GM13976 (cell line): ENCODE results near the gene PSMB1.
"Not testable (repeated sequence)": the region's sequence is repeated elsewhere in the genome, so short reads cannot be mapped to it uniquely, and the experiment has no call there.

Experiments used
- DNase-seq: peaks from one replicate; pipeline ENCODE4 v3.0.0; 2012; ENCODE audit warnings: low spot score
- in situ Hi-C: fragments of 300-500 bp; cut with MboI; formaldehyde crosslinking; loops from one replicate; pipeline ENCODE4 v1.12.0; 2022; ENCODE audit warnings: low sequenced_read_pairs, mixed read lengths, inconsistent platforms; ENCODE audit not compliant: unreplicated experiment
- TF ChIP-seq, protein P1 (sequence below): IDR thresholded peaks from 2 replicates; pipeline ENCODE4 v1.5.1; 2012; ENCODE audit warnings: borderline replicate concordance, mild to moderate bottlenecking; ENCODE audit not compliant: insufficient read depth; ENCODE audit errors: extremely low read depth, missing control alignments, control extremely low read depth

The PSMB1 gene

GRCh38 chr6:170536671-170537070 lies 16.4 kb downstream of the PSMB1 start:
- in situ Hi-C loops = no loop called here
- no peak for DNase-seq
- TF ChIP-seq, protein P1, sequence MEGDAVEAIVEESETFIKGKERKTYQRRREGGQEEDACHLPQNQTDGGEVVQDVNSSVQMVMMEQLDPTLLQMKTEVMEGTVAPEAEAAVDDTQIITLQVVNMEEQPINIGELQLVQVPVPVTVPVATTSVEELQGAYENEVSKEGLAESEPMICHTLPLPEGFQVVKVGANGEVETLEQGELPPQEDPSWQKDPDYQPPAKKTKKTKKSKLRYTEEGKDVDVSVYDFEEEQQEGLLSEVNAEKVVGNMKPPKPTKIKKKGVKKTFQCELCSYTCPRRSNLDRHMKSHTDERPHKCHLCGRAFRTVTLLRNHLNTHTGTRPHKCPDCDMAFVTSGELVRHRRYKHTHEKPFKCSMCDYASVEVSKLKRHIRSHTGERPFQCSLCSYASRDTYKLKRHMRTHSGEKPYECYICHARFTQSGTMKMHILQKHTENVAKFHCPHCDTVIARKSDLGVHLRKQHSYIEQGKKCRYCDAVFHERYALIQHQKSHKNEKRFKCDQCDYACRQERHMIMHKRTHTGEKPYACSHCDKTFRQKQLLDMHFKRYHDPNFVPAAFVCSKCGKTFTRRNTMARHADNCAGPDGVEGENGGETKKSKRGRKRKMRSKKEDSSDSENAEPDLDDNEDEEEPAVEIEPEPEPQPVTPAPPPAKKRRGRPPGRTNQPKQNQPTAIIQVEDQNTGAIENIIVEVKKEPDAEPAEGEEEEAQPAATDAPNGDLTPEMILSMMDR = no peak

DNA sequence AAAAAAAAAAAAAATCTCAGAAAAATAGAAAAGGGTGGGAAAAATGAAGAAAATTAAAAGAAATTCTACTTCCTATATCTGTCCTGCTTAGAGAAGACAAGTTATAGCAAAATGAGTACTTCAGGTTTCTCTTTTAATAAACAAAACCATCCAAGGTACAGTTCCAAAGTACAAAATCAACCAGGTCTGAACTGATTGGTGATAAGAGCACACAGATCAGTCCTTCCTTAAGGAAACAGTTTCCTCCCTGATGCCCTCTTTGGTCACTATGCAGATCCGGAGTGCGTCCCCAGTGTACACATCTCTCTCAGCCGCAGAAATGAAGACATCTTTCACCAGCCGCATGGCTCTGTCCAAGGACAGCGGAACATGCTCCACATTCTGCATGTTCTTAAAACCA lies 18.1 kb downstream of the PSMB1 start:
- TF ChIP-seq, protein P1 = no peak
- in situ Hi-C loops = no loop called here

DNA sequence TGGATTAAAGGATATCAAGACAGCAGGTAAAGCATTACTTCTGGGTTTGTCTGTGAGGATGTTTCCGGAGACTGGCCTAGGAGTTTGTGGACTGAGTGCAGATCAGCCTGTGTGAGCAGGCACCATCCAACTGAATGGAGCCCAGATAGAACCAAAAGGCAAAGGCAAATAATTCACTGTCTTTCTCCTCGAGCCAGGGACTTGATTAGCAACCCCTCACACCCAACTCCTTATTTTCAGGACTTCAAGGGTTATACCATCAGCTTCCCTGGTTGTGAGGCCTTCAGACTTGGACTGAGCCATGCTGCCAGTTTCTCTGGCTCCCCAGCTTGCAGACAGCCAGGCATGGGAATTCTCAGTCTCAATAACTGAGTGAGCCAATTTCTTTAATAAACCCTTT lies 19.3 kb downstream of the PSMB1 start:
- TF ChIP-seq, protein P1 = no peak
- DNase-seq = no peak
- in situ Hi-C loops = no loop called here

More for the DNA sequence above, 18.1 kb downstream of the PSMB1 start:
- DNase-seq = no peak

- TF ChIP-seq, protein P1 = no peak
- no peak for DNase-seq
- in situ Hi-C loops = no loop called here
Observed at GRCh38 chr6:170532867-170533488, 20.1 kb downstream of the PSMB1 start.

DNA sequence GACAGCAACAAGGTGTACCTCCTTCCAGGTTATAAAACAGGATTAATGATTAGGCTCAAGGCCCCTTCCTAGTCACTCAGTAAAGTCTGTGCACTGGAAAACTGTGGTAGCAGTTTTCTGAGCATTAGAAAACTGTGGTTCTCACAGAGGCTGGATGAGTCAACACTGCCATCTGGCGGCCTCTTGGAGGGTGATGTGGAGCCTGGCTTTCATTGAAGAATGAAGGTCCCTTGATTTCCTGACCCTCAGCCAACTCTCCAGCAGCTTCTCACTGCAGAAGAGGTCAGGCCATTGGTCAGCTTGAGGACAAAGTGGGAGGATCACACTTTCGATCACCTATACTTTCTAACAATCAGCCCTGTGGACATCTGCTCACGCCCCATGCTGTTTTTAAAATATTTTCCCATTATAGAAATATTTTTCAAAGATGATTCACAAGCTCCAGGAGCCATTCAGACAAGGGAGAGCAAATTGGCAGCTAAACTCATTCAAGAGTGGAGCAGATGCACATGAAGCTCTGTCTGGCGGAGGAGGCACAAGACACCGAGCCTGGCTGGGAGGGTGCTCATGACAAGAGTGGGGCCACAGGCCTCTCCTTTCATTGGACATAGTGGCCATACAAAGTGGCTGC lies 23.2 kb downstream of the PSMB1 start:
- in situ Hi-C loops = no loop called here
- peak; percentile 66 for DNase-seq
- TF ChIP-seq, protein P1 = peak; percentile 79

GRCh38 chr6:170527995-170528394 lies 25.1 kb downstream of the PSMB1 start:
- in situ Hi-C loops = not testable (repeated sequence)

GRCh38 chr6:170525795-170526194 lies 27.3 kb downstream of the PSMB1 start:
- DNase-seq = no peak
- TF ChIP-seq, protein P1 = no peak
- in situ Hi-C loops = no loop called here

More at GRCh38 chr6:170527995-170528394, 25.1 kb downstream of the PSMB1 start:
- not testable (repeated sequence) for DNase-seq
